Hematopoietic multipotent progenitor cell treated with erythropoietin and hydrocortisone succinate and interleukin-3 and kit ligand, for 4 days (in vitro differentiated cells): ENCODE data around the gene GNAT1.

Source experiments
- DNase-seq: peaks from one replicate; pipeline ENCODE4 v3.0.0-alpha.2; 2015

The GNAT1 gene

DNA sequence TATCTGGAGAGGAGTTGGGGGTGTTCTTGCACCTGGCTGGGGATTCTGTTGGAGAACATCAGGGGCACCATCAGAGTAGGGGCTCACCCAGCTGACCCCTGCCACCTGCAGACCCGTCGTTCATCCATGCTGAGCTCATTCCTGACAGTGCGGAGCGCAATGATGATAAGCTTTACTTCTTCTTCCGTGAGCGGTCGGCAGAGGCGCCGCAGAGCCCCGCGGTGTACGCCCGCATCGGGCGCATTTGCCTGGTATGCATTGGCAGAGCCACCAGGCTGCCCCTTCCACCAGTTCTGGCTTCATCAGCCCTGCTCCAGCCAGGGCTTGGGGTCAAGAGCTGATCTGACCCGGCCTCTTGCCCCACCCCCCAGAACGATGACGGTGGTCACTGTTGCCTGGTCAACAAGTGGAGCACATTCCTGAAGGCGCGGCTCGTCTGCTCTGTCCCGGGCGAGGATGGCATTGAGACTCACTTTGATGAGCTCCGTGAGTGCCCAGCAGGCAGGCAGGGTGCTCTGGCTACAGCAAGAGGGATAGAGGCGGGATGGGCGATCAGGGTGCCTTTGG, 8.8 kb upstream of the GNAT1 start:
- DNase-seq, result no peak

DNA sequence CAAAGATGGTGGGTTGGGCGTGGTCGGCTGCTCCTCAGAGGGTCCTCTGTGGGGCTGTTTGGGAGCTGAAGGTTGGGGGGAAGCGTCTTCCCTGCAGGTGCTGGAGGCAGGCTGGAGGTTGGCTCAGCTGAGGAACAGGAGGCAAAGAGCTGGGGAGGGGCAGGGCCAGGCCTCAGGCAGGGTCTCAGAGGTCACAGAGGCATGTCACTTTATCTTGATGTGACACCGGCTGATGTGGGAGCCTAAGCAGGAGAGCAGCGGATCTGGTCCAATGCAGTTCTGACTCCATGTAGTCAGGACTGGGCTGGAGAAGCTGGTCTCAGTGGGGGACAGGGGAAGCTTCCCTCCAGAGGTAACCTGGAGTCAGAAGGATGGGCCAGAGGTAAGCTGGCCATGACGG, 7.7 kb upstream of the GNAT1 start:
- no peak for DNase-seq

DNA sequence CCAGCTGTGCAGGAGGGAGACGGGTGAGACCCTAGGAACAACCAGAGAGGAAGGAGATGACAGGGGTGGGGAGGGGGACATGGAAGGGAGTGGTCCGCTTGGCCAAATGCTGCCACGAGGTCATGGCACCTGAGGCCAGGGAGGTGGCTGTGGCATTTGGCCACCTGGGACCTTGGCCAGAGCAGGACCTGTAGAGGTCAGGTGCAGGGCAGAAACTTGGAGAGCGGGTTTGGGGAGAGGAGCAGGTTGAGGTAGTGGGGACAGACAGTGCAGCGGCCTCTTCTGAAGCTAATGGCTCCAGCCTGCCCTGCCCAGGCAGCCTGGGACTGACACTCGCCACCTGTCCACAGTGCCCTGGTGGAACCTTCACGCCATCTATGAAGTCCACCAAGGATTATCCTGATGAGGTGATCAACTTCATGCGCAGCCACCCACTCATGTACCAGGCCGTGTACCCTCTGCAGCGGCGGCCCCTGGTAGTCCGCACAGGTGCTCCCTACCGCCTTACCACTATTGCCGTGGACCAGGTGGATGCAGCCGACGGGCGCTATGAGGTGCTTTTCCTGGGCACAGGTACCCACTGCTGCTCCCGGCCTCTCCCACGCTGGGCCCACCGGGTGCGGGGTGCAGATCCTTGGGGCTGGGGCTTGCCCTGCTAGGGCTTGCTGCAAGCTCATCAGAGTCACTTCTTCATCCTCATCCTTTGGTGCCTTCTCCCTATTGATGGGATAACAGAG, 7.0 kb upstream of the GNAT1 start:
- no peak for DNase-seq

DNA sequence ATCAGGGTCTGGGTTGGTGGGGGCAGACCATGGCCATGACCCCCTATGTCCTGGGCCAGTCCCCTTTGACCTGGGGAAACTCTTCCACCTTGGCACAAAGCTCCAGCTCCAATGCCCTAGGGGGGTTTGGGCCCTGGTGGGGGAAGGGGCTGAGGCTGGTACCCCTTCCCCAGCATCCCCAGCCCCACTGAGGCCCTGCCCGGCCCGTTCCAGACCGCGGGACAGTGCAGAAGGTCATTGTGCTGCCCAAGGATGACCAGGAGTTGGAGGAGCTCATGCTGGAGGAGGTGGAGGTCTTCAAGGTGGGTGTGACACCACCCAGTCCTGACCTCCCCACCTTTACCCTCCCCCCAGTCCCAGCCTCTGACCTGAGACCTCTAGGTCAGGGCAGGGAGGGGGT, 6.2 kb upstream of the GNAT1 start:
- DNase-seq, result no peak

DNA sequence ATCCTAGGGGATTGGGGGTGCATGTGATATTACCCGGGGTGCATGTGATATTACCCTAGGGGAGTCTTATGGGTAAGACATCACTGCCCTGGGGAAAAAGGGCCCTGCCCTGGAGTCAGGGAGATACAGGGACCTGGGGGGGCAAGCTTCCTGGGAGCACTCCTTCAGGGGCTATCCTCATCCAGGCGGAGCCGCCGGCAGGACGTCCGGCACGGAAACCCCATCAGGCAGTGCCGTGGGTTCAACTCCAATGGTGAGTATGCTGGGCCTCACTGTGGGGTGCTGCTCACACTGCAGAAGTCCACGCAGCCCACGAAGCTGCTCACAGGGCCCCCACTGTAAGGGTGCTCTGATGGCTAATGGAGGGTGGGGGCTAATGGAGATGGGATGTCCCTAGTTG, 5.3 kb upstream of the GNAT1 start:
- DNase-seq, result no peak

DNA sequence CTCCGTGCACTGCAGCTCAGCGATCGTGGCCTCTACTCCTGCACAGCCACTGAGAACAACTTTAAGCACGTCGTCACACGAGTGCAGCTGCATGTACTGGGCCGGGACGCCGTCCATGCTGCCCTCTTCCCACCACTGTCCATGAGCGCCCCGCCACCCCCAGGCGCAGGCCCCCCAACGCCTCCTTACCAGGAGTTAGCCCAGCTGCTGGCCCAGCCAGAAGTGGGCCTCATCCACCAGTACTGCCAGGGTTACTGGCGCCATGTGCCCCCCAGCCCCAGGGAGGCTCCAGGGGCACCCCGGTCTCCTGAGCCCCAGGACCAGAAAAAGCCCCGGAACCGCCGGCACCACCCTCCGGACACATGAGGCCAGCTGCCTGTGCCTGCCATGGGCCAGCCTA, 3.7 kb upstream of the GNAT1 start:
- DNase-seq, result no peak

DNA sequence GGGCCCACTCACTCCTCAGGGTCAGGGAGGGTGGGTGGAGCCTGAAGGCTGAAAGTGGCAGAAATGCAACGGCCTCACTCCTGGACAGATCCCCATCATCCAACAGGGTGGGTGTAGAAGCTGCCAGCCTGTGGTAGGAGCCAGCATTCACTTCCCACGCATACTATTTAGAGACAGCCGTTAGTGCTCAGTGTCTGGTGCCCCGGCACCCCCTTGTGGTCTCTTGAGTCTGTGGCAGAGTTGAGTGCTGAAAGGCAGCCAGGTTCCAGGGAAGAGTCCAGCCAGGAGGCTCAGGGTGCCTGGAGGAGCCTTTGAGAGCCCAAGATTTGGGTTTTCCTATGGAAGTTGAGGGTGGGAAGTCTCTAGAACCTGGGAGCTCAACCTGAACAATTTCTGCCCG, 2.1 kb upstream of the GNAT1 start:
- DNase-seq, result peak; percentile 91

DNA sequence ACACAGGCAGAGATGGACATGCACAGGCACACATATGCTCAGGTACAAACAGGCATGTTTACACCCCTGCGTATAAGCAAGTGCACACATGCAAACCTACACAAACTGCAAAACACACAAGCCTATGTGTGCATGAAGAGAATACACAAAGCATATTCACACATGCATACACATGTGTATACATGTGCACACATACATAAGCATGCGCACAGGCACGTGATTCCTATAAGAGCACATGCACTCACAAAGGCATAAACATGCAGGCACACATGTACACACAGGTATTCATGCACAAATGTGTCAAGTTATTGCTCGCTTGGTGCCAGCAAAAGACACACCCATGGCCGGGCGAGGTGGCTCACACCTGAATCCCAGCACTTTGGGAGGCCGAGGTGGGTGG, 1.4 kb upstream of the GNAT1 start:
- no peak for DNase-seq

DNA sequence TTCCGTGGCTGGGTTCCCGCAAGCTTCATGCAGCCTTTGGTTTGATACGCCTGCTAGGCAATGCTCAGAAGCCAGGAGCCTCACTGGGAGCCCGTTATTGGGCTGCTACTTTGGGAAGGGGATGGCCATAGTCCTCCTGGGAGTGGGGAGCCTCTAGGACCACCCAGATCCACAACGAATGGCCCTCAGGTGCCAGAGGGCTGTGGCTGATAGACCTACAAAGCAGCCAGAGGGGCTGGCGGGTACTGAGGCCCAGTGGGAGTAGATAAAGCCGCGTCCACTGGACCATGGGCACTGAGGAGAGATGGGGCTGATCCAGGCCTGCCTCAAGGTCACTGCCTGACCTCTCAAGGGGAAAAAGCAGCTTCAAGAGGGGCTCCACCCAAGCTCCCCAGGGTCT, 714 bp downstream of the GNAT1 start:
- DNase-seq, result no peak

DNA sequence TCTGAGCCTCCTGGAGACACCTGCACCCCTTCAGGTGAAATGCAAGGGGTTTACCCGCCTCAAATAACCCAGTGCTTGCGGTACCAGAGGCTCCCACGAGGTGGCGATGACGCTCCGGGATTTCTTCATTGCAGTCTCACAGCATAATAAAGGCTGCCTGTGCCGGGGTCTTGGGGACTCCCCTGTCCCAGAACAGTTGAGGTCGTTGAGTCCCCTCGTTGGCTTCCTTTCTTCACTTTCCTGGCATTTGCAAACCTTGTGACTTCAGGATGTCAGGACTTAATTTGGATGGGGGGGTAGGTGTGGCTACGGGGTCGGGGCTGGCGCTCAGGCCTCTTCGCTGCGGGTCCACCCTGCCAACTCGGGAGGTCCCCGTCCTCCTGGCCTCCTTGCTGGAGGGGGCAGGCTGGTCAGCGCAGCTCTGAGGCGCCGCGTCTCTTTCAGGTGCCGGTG, 1.3 kb downstream of the GNAT1 start:
- DNase-seq, result peak; percentile 80

DNA sequence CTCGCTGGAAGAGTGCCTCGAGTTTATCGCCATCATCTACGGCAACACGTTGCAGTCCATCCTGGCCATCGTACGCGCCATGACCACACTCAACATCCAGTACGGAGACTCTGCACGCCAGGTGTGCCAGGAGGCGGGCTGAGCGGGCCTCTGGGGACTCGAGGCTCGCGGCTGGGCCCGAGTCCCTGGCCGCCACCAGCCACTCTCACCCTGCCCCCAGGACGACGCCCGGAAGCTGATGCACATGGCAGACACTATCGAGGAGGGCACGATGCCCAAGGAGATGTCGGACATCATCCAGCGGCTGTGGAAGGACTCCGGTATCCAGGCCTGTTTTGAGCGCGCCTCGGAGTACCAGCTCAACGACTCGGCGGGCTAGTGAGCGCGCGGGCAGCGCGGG, 1.9 kb downstream of the GNAT1 start:
- DNase-seq, result no peak

DNA sequence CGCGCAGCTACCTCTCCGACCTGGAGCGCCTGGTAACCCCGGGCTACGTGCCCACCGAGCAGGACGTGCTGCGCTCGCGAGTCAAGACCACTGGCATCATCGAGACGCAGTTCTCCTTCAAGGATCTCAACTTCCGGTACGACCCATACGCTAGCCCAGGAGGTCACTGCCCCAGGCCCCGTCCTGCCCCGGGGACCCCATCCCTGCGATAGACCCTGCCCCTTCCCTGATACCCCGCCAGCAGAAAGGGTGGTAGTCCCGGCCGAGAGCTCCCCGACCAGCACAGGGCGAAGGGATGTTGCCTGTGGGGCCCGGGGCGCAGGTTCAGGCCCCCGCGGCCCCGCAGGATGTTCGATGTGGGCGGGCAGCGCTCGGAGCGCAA, 2.3 kb downstream of the GNAT1 start:
- DNase-seq, result no peak

DNA sequence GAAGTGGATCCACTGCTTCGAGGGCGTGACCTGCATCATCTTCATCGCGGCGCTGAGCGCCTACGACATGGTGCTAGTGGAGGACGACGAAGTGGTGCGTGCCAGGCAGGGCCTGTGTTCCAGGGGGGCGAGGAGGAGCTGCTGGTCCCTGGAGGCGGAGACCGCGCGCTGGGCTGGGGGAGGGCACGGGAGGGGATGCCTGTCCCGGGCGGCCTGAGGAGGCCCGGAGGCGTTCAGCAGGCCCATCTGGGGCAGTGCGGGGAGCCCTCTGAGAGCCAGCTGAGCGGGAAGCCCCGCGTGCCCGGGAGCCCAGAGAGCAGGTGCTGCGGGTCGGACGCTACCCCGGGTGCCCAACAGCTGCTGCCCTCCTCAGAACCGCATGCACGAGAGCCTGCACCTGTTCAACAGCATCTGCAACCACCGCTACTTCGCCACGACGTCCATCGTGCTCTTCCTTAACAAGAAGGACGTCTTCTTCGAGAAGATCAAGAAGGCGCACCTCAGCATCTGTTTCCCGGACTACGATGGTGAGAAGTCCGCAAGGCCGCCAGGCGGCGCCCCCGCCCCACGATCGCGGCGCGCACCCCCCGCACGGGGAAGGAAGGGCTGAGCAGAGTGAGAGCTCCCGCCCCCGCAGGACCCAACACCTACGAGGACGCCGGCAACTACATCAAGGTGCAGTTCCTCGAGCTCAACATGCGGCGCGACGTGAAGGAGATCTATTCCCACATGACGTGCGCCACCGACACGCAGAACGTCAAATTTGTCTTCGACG, 2.9 kb downstream of the GNAT1 start:
- DNase-seq, result peak; percentile 78

DNA sequence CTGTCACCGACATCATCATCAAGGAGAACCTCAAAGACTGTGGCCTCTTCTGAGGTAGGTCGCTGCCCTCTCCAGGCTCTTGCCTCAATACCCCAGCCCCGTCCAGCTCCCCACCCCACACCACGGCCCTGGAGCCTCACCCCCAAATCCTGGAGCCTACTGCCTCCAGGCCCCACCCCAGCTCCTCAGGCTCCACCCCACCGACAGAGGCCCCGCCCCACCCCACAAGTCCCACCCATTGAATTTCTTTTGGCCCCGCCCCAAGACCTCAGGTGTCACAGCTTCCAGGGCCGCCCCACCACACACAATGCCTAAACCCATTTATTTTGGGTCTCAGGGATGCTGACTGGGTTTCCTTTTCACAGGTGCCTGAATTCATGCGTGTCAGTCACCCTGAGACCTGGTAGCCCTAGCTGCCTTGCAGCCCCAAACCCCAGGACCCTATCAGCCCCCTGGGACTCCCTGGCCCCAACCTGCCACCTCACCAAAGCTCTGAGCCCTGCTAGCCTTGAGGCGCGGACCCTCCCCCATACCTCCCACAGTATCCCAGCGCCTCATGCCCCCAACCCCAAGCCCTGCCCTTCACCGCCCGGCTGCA, 3.6 kb downstream of the GNAT1 start:
- DNase-seq, result peak; percentile 55

DNA sequence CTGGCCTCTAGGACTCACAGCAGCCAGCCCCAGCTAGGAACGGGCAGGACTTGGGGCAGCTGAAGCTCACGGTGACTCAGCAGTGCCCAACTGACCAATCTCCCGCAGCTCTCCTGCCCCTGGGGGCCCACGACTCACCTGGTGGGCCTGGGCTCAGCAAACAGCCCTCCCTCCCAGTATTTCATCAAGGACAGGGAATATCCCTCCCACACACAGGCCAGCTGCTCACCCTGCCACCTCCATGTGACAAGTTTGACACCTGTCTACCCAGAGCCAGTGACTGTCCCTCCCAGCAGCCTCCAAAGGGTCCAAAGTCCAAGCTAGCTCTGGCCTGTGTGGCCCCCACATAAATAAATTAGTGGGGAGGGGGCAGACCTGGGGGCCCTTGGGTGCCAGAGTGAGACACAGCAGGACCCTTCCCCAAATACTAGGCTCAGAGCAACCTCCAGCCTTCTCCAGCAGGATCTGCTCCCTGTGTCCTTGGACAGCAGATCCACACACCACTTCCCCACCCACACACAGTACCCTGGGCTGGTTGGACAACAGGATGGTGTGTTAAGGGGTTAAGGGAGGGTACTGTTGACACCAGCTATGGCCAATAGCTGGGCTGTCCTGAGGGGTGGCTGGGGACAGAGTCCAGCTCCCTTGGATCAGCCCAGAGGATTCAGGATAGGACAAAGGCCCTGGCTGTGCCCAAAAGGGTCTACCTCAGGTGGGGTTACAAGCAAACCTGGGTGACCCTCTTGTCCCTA, 4.3 kb downstream of the GNAT1 start:
- DNase-seq, result no peak

DNA sequence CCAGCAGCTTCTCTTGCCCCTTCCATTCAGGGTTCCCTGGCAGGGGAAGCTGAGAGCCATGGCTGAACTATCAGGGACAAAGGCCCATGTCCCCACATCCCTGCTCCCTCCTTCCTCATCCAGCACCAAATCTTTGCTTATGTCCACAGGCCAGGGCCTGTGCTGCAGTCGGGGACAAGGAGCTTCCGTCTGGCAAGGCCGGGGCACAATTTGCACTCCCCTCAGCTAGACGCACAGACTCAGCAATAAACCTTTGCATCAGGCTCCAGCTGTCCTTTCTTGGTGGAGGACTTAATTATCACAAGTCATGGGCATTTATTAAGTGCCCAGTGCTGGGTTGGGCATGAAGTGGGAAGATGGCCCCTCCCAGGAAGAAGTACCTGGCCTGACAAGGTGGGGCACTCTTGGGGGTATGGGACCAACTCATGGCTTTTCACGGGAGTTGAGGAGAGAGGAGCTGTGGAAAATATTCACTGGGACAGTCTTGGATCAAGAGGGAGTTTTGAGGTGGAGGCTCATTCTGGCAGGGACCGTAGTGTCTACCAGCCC, 4.9 kb downstream of the GNAT1 start:
- no peak for DNase-seq

DNA sequence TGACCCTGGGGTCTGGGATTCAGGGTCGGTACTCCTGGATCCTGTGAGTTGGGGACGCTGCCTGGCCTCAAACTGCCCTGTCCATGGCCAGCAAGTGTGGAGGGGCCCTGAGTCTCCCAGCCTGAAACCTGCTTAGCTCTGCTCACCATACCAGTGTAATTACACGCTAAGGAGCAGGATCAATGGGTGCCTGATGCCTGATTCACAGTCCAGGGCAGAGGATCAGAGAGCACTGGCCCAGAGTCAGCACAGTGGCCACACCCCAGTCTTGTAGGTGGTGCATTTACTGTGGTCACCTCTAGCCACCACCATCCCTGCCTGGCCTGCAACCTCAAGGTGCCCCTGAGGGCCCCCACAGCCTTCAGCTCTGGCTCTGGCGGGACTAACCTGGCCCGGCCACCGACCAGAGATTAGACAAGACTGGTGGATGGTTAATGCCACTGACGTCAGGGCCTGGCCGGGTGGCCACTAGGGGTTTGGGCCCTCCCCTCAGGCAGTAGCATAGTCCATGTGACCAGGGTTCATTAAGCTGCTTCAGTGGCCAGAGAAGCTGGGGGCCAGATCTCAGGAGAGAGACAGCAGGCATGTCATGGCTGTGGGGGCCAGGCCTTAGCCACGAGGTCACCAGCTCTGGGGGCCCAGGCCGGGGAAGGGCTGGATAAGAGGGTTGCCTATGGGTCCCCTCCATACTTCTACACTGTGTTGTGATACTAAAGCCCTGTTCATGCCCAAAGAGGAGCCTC, 10.3 kb downstream of the GNAT1 start:
- DNase-seq, result no peak

DNA sequence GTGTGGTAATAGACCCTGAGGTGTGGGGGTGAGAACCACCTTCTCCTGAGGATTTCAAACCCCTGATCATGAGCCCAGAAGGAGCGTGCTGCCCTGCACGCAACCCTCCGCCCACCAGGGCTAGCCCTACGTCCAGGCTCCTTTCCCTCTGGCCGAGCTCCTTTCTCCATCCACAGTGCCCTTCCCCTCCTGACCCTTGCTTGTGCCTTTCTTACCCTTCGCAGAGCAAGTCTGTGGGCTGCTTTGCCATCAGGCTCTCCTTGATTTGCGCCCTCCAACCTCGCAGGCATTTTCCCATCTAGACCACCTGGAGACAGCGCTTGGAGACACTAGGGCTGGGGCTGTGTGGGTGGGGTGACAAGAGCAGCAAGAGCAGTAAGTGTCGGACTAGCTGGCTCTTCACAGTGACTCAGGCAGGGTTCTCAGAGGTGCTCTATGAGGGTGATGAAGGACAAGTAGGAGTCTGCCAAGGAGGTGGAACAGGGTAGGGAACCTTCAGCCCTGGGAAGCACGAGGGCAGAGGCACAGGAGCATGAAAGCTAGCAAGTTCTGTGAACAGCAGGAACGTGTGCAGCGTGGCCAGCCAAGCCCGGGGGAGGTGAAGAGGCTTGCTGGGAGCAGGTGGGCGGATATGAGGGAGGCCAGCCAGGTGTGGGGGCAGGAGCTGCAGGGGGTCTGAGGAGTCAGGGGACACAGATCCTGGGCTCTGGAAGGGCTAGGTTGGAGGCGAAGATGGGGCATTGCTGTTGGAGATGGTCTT, 11.1 kb downstream of the GNAT1 start:
- no peak for DNase-seq

DNA sequence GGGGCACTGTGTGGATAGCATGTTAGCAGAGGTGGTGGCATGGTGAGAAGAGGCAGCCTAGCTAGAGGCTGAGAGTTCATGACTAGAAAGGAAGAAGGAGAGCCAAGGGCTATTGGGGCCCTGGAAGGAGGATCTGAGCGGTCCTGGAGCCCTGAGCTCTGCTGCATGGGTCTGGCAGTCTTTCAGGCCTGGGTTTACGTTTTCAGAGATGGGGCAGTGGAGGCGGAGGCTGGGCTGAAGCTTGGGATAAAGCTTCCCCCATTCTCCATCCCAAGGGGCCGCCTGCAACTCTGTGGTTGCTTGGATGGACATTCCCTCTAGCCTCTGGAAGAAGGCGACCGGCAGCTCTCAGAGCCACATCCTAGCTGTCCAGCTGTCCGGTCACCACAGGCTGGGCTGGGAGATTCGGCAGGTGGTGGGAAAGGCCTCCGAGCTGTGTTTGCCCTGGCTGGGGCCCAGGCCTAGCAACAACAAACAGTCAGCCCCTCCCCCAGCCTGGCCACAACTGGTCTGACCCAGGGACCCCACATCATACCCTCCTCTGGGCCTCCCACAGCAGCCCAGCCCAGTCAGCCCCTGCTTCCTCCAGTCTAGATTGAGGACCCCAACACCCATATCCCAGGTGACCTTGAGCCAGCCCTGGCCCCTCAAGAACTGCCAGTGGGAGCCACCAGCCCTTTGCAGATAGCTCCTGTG, 11.9 kb downstream of the GNAT1 start:
- no peak for DNase-seq
